Loucy (cell line): Measurements from ENCODE around the gene GTPBP4.

ENCODE experiments used
- CTCF ChIP-seq: fragments of 200-600 bp; sonication (generic); conservative IDR thresholded peaks from 2 replicates; pipeline ENCODE4 v1.5.1; 2014; ENCODE audit warnings: mild to moderate bottlenecking, antibody characterized with exemption, low read length
- EZH2phosphoT487 ChIP-seq: fragments of 200-600 bp; IDR thresholded peaks from 2 replicates; pipeline ENCODE4 v1.6.1; 2018; ENCODE audit warnings: antibody characterized with exemption, mild to moderate bottlenecking, moderate library complexity, borderline replicate concordance

- TF ChIP-seq CTCF (no peak), EZH2phosphoT487 (no peak)
These were observed 55.9 kb downstream of the GTPBP4 start for GRCh38 chr10:1044146-1044545.
